WTC11 (cell line): ENCODE measurements around the gene DIO3.

Experiments
- CBFB ChIP-seq: sonication (generic); formaldehyde crosslinking; IDR thresholded peaks from 2 replicates; pipeline ENCODE4 v1.8.1; 2022; ENCODE audit warnings: mild to moderate bottlenecking, low read depth, missing genetic modification reagents
- CTCF ChIP-seq: fragments of 200-600 bp; IDR thresholded peaks from 2 replicates; pipeline ENCODE4 v1.8.0; 2022; ENCODE audit warnings: antibody characterized with exemption
- NFYB ChIP-seq: sonication (generic); formaldehyde crosslinking; conservative IDR thresholded peaks from 2 replicates; pipeline ENCODE4 v1.8.0; 2022; ENCODE audit warnings: low read depth, missing genetic modification reagents
- ZNF121 ChIP-seq: sonication (generic); formaldehyde crosslinking; IDR thresholded peaks from 2 replicates; pipeline ENCODE4 v1.8.0; 2023; ENCODE audit warnings: missing genetic modification reagents
- ZNF263 ChIP-seq: sonication (generic); formaldehyde crosslinking; IDR thresholded peaks from 2 replicates; pipeline ENCODE4 v1.8.1; 2022; ENCODE audit warnings: low read depth, mild to moderate bottlenecking, moderate library complexity, missing genetic modification reagents

- TF ChIP-seq CBFB (CRISPR knock-in tag) (no peak; the same call in 1 of the 2 replicates), NFYB (CRISPR knock-in tag) (0 out of 2 replicates have a peak, but pooled peaks have one; percentile 27), CTCF (no peak), ZNF121 (no peak), ZNF263 (CRISPR knock-in tag) (no peak)
Measured at GRCh38 chr14:101561145-101561896, at the start of gene DIO3.
